ENCODE results near the gene KAT2A. TPM values are rescaled to one million over a fixed set of nuclear protein-coding genes. Genes with fewer than 3 reads are reported as not detected.

The KAT2A gene
- polyA plus RNA-seq, 4 donors = 42.1 to 88.4 (median 57.0) TPM

DNA sequence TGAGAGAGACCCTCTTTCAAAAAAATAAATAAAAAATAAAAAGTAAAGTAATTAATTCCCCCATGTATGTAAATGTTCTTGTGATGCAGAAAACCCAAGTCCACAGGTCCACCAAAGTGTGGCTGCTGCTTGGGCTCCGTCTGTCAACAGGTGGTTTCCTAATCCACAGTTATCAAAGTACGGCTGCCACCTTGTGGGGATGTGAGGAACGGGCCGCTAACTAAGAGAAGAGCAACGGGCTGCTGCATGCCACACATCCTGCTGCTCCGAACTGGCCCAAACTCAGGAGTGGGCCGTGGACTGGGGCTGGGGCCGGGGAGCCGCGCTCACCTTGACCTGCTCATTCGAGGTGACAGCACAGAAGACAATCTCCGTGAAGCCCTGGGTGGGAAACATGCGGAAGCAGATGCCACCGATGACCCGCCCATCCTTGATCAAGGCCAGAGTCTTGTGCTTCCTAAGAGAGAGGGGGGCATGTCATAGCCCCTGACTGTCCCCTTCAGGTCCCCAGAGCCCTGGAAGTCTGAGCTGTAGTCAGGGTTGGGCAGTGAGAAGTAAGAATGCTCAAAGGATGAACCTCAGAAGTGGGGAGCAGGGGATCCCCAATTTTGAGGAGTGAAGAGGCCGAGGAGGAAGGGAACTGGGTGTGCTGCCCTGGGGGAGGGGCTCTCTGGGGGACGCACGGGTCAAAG, 4.3 kb downstream of the KAT2A start:
- DNase-seq (ENCODE audit: low read depth in 4 of 4, low spot score in 3 of 4) = no peak

DNA sequence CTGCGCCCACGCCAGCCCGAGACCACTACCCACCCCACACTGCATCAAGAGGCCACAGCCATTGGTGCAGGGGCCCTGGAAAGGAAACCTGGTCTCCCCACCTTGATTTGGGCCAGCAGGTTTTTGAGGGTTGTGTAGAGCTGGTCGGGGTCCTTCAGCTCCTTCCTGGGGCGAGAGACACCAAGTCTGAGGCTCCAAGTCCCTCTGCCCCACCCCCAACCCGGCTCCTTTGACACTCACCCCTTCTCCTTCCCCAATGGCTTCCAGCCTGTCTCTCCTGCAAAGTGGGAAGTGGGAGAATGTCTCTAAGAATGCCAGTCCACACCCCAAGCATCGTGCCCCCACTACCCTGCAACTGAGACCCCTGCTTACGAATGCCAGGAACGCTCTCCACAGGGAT, 7.0 kb downstream of the KAT2A start:
- no peak for DNase-seq (ENCODE audit: low read depth in 4 of 4, low spot score in 3 of 4)

DNA sequence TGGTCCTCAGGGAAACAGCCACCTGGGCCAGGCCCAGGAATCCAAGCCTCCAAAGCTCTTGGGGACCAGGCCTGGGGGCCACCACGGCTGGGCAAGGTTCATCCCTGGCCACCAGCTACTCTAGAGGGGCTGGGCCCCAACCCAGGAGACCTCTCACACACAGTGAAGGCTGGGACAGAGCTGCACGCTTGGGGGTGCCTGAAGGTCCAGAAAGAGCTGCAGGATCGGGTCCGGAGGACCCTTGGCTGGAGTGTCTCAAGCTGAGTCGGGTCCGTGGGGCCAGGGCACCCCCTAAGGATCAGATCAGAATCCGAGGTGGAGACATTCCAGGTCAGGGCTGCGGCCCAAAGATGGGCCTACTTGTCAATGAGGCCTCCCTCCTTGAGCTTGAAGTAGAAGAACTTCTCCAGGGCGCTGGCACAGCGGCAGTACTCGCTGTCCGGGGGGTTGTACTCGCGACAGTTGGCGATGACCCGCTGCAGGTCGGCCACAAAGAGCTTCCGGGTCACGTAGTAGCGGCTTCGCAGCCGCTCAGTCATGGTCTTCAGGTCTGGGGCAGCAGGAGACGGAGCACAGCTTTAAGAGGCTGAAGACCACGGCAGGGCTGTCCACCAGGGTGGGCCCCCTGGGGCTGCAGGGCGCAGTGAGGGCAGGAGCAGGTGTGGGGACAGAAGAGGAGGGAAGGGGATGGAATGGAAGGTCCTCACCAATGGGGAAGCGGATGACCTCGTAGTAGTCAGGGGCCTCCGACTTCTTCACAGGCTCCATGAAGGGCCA, 7.7 kb downstream of the KAT2A start:
- no peak for DNase-seq (ENCODE audit: low read depth in 4 of 4, low spot score in 3 of 4)

DNA sequence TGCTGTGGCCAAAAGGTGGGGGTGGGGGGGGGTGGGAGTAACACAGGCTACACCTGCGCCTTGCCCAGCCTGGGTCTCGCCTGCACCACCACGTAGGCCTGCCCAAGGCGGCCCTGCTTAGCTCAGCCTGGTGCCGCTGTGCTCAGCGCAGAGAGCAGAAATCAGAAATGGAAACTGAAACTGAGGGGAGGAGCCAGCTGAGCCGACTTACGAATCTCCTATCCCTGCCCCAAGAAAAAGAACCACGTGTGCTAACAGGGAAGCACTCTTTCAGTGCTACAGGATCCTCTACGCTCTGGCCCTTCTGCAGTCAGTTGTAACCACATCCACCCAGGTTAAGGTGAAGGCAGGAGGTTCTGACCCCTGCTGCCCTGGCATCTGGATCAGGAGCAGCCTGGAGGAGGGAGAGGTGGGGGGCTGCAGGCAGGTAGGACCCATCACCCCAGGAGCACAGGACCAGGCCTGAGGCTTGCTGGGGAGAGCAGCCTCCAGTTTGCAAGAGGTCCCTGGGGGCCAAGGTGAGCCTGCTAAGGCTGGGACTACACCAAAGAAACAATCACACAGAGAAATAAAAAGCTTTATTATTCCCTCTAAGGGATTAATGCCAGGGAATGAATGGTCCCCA, 8.5 kb downstream of the KAT2A start, which contains the start of gene DHX58:
TSS of gene DHX58 (minus strand) at position 163 of the 625 bp plus-strand sequence. CDS start 822 bp downstream, outside the sequence.
- no peak for DNase-seq (ENCODE audit: low read depth in 4 of 4, low spot score in 3 of 4)

DNA sequence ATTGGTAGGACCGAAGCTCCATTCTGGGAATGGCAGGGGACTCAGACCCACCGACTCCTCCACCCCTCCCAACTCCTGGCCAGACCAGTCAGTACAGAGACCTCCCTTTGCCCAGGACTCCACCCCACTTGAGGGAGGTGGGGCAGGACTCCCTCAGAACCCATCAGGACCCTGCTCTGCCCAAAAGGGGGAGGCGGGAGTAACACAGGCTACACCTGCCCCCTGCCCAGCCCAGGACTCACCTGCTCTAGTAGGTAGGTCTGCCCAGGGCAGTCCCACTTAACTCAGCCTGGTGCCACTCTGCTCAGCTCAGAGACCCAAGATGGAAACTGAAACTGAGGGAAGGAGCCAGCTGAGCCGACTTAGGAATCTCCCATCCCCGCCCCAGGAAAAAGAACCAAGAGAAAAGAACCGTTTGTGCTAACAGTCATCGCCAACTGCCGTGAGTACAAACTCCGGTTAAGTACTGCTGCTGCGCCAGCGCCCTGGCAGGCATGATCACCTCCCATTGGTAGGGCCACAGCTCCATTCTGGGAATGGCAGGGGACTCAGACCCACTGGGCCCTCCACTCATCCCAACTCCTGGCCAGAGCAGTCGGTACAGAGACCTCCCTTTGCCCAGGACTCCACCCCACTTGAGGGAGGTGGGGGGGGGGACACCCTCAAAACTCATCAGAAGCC, 9.2 kb downstream of the KAT2A start:
- DNase-seq (ENCODE audit: low read depth in 4 of 4, low spot score in 3 of 4) = no peak

DNA sequence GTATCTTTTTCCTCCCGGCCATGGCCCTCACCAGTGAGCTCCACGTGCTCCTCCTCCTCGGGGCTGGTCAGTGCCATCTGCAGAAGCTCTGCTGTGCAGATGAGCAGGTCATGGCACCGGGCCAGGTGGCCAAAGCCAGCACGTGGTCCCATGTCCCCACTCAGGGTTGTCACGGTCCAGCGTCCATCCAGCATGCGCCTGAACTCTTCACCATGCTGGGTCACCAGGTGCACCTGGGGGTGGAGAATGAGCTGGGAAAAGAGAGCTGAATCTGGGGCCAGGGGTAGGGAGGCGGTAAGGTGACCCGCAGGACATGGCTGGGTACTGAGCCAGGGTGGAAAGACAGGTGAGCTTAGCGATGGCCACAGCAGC, 9.9 kb downstream of the KAT2A start:
- no peak for DNase-seq (ENCODE audit: low read depth in 4 of 4, low spot score in 3 of 4)

DNA sequence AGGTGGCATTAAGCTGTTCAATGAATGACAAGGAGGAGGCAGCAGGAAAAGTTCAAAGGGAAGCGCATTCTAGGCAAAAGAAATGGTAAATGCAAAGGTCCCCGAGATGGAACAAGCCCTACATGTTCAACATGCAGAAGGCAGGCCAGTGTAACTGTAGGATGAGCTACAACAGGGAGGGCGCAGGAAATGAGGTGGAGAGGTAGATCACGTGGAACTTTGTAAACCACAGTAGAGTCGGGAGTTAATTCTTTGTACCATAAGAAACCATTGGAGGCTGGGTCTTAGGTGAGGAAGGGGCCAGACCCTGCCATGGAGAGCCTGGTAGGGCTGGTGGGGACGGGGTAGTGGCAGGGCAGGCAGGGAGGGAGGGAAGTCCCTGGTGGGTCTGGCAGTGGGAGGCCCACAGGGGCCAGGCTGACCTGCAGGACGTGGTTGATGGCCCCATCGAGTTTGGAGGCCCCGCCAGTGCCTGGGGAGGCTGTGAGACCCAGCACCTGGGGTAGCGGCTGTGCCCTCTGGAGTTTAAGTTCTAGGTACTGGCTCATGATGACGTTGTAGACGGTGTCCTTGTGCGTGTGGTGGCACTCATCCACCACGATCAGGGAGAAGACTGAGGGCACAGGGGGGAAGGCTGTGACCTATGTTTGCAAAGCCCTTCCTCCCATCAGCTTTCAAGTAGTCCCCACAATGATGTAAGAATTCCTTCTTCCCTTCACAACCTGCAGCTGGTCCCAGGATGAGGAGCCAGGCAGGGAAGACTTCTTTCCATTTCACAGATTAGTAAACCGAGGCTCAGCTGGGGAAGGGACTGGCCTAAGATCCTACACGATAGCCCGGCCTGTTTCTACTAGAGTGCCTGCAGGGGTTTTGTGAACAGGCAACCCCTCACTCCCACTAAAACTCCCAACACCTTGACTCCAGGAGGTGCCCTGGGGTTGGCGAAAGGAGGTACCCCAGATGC, 10.6 kb downstream of the KAT2A start:
- DNase-seq (ENCODE audit: low read depth in 4 of 4, low spot score in 3 of 4) = no peak

DNA sequence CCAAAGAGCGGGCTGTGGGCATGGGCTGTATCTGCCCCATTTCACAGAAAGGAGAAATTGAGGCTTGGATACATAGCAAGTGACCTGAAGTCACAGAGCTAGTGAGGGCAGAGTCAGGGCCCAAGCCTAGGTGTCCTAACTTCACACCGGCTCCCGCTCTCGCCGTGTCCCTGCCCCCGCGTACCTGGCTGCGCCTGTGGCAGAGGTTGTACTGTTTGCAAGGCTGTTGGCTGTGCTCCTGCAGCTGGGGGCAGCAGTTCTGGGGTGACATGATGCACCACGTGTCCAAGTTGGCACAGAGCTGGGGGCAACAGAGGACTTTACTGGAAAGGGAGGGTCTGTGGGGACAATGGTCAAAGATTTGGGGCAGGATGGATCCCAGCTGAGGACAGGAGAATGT, 12.1 kb downstream of the KAT2A start:
- no peak for DNase-seq (ENCODE audit: low read depth in 4 of 4, low spot score in 3 of 4)

DNA sequence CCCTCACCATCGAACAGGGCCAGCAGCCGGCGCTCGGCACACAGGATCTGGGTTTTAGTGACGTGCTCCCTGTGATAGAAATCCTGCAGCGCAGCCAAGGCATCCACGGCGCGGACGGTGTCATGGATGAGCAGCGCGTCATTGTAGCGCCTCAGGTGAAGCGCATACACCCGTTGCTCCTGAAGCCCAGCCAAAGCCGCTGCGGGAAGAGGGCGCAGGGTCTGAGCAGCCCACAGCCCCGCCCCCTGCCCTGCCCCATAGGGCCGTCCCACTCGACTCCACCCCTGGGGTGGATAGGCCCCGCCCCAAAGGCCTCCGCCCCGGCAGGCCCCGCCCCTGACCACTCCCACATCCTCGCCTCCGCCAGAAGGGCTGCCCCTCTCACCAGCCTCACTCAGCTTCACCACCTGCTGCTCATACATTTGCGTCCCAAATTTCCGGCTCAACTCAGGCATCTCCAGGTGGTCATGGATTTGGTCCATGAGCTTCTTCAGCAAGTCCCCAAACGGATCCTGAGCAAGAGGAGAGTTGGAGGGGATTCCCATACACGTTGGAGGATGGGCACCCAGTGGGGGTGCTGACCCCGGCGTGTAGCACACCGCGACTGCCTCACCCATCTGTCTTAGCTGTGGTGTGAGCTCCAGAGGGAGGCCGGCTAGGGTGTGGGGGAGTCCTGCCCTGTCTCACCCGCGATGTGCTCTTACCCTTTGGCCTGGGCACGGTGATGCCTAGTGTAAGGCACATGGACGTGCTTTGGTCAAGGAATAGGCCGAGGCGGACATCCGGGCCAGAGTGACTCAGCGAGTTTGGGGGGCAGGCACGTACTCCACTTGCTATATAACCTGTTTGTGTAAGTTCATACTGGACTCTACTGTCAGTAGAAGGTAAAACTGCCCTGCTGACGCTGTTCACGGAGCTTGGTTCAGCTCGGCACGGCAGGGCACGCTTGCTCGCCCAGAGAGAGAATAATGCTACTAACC, 13.3 kb downstream of the KAT2A start:
- DNase-seq (ENCODE audit: low read depth in 4 of 4, low spot score in 3 of 4) = peak in 3 of 4 donors; percentile 44 to 63 (median 63)

DNA sequence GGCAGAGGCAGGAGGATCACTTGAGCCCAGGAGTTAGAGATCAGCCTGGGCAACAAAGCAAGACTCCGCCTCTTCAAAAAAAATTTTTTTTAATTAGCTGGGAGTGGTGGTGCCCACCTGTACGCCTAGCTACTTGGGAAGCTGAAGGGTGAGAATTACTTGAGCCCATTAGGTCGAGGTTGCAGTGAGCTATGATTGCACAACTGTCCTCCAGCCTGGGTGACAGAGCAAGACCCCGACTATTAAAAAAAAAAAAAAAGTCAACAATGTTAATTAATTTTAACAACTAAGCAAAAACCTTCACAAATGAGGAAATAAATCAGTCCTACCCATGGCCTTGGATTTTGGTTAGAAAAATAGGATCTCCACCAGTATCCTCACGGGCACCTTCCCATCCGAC, 14.0 kb downstream of the KAT2A start:
- DNase-seq (ENCODE audit: low read depth in 4 of 4, low spot score in 3 of 4) = no peak

DNA sequence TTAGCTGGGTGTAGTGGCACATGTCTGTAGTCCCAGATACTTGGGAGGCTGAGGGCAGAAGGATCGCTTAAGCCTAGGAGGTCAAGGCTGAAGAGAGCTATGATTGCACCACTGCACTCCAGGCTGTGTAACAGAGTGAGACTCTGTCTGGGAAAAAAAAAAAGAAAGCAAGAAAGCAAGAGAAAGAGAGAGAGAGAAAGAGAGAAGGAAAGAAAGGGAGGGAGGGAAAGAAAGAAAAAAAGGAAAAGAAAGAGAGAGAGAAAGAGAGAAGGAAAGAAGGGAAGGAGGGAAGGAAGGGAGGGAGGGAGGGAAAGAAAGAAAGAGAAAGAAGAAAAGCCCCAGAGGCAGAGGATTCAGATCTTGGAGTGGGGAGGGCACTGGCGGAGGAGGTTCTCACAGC, 15.2 kb downstream of the KAT2A start:
- no peak for DNase-seq (ENCODE audit: low read depth in 4 of 4, low spot score in 3 of 4)

DNA sequence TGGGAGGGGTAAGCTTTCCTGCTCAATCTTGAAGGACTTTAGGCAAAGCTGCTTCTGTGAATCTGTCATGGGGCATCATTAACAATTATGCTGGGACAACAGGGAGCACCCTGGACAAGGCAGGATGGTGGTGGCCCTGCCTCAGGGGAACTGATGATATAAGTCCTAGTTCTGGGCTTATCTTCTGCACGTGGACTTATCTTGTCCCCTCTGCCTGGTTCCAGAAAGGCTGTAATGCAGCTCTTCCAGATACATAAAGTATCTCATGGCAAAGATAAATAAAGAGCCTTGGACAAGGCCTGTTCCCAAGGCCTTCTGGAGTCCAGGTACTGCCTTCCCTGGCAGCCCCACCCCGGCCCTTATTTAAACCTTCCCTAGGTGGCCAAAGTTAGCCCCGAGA, 16.9 kb downstream of the KAT2A start:
- no peak for DNase-seq (ENCODE audit: low read depth in 4 of 4, low spot score in 3 of 4)

DNA sequence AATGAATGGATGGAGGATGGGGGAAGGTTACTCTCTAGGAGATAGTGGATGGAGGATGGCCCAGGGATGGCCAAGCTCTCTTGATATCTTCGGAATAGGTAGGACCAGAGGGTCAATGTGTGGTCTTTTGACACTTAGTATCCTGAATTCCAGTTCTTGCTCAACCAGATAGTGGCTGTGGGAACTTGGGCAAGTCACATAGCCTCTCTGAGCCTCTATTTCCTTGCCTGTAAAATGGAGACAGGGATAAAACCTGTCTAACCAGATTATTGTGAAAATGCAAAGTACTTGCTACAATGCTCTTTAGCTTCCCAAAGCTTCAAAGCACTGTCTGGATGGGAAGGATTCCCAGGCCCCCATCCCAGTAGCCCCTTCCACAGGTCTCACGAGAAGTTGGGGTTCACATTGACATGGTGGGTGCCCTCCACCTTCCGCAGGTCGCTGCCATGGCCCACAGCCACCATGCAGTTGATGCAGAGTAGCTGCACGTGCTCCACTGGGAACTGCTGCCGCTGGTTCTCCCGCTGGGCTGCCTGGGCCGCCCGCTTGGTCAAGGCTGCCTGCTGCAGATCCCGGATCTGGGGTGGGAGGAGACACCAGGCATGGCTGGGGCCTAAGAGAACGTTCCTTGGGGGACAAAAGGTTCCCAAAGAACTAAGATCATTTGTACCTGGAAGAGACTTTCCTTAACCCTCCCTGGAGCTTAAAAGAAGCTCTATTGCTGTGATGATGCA, 17.8 kb downstream of the KAT2A start:
- no peak for DNase-seq (ENCODE audit: low read depth in 4 of 4, low spot score in 3 of 4)

DNA sequence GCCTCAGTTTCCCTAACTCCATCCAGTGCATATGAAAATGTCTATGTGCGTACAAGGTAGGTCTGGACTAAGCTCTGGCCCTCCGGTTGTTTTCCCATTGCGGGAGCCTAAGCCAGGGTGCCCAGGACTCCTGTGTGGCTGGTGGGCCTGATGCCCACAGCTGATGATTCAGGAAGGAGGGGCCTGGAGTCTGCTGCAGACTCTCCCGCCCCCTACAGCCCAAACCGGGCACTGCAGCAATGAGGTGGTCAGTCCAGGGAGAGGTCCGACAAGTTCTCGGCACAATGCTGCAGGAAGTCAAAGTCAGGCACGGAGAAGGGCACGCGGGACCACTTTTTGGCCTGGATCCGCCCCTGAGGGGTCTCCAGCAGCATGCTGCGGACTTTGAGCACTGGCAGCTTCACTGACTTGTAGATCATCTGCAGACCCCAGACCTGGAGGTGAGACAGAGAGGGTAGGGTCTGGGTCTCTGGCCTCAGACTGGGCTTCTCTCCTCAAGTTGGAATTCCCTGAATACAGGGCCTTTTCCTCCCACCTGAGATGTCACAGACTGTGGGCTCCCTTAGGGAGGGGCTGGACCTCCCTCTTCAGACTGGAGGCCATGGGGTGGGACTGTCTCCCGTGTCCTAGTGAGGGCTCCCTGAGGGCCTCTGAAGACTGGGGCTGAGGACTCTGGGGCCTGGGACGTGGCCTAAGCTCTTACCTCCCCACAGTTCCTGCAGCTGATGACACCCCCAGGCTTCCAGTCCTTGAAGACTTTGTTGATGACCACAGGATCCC, 19.5 kb downstream of the KAT2A start:
- no peak for DNase-seq (ENCODE audit: low read depth in 4 of 4, low spot score in 3 of 4)

DNA sequence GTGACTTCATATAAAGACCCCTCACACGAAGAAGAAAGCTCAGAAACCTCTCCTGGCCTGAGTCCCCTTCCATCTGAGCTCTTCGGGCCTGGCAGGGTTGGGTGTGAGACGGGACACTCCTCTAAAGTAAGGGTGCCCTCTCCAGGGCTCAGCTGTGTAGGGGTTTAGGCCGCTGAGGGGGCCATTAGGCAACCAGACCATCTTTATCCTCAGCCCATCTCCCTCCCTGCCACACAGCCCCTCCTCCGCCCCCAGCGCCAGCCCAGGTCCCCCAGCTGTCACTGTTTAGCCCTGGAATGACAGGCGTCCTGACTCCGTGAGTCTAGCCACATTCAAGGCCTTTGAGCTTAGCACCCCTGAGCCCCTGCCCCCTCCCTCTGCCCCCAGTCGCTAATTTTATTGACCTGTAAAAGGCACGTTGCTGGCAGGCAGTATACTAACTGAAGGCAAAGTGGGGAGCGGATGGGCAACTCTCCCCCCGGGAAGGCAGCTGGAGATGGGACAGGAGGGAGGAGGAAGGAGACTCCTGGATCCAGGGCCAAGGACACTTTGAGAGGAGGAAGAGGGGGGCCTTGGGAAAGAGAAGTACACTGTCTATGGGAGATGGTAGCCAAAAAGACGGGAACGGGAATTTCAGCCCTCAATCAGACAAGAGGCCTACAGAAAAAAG, 22.3 kb downstream of the KAT2A start:
- no peak for DNase-seq (ENCODE audit: low read depth in 4 of 4, low spot score in 3 of 4)

DNA sequence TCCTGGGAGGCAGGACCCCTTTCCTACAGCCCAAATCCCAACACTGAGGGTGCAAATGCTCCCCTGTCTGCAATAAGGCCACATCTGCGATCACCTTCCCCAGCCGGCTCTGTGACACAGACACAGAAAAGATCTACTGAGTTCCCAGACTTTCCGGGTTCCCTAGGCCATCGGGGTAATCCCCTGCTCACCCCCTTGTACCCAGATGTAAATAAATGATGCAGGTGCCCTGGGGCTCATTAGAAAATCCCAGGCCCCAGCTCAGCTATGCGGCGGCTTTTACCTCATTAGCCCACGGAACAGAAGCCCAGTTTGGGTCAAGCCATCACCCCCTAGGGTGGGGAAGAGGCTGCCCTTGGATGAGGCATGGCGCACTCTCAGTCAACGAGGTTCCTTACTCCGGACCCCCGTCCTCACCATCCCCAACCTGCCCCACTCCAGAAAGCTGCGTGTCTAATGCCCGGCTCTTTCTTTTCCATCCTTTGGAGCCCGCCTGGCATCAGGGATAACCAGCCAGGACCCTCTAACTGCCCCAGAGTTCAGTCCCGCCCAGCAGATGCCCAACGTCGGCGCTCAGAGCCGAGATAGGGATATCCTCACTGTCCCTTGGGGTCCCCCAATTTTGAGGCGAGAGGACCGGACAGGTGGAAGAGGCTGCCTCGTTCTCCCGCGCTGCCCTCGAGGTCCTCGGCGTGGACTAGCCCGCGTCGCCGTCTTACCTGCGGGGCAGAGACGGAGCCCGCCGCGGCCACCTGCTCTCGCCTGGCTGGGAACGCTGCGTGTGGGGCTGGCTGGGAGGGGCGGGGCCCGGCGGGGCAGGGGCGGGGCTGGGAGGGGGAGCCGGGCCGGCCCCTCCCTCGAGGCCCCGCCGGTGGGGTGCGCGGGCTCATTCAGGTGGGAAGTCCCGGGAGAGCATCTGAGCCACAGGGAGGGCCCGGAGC, 23.2 kb downstream of the KAT2A start, which contains the start of gene ZNF385C:
TSS of gene ZNF385C (minus strand) at position 783 of the 941 bp plus-strand sequence. CDS start 35,417 bp downstream, outside the sequence.
- no peak for DNase-seq (ENCODE audit: low read depth in 4 of 4, low spot score in 3 of 4)

All from left renal pelvis (tissue), 4 donors.